A549 (cell line): ENCODE data around the gene XPC.

Experiments
- CEBPB ChIP-seq, 2 experiments: fragments of >200 bp in 1 of 2; sonication (Bioruptor Twin) in 1 of 2; formaldehyde crosslinking in 1 of 2; IDR thresholded peaks; 2 replicates each; pipeline ENCODE4 v1.6.1; 2012 to 2016
- JUNB ChIP-seq: fragments of >200 bp; sonication (Bioruptor Twin); formaldehyde crosslinking; IDR thresholded peaks from 2 replicates; pipeline ENCODE4 v1.6.1; 2016
- RFX5 ChIP-seq: fragments of 450-650 bp; IDR thresholded peaks from 2 replicates; pipeline ENCODE4 v1.7.1; 2014; ENCODE audit warnings: antibody characterized with exemption, mild to moderate bottlenecking, moderate library complexity

DNA sequence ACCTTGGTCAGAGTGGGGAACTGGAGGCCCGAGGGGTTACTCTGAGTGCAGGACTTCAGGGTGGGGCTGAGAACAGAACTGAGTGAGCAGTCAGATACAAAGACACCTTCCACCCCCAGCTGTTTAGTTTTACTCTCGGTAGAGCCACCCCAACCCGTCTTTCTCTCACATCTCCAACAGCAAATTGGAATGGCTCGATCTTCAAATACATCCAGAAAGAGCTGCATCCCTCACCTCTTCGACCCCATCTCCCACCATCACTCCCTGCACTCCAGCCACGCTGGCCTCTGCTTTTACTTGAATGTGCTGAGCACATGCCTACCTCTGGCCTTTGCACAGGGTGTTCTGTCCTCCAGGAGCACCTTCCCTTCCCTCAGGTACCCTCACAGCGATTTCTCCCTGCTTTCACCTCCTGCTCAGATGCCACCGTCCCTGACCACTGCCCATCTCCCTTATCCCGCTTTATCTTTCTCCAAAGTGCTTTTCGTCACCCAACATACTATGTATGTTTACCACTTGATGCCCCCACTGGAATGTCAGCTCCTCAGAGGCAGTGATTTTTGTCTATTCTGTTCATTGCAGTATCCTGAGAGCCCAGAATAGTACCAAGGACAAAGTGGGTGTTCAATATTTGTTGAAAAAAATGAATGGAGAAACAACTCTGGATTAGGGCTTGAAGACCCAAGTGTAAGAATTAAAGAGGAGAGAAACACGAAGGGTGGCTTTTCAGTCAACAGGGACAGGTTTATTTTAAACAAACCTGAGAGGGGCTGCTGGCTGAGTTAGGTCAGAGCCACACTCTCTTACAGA lies 58.1 kb downstream of the XPC start:
- no peak for TF ChIP-seq RFX5
- TF ChIP-seq CEBPB (IDR thresholded peaks at IDR 0.05), result no peak
- TF ChIP-seq JUNB, result no peak
